ENCODE measurements around the gene AP1G2. TPM values are rescaled to one million over a fixed set of nuclear protein-coding genes. Genes with fewer than 3 reads are reported as not detected.

The AP1G2 gene
- total RNA-seq, 1 experiment from 2014 or later: 160 TPM

DNA sequence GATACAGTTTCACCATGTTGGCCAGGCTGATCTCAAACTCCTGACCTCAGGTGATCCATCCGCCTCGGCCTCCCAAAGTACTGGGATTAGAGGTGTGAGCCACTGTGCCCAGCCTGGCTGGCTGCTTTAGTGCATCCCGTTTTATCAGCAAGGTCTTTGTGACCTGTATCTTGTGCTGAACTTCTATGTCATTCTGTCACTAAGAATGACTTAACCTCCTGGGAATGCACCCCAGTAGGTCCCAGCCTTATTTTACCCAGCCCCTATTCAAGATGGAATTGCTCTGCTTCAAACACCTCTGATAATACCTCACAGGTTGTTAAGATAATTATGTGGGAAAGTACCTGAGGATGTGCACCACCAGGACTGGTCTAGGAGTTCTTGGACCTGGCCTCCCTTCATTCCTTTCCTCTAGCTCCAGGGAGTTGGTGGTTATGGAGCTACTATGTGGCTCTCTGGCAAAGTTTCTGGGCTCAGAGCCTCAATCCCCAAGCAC lies 37.1 kb upstream of the AP1G2 start:
- Histone ChIP-seq H3K36me3 (ENCODE audit: control insufficient read depth, insufficient read depth, low read length) (no peaks in the 10 kb centered on the region), H3K4me3 (ENCODE audit: low read depth, low read length) (no peak overlapping the region), H3K9me3 (no peaks in the 10 kb centered on the region), H3K27me3 (replicated peaks; ENCODE audit: control insufficient read depth, insufficient read depth, low read length) (no peaks in the 10 kb centered on the region), H3K4me1 (peaks cover 3% of the 10 kb centered on the region; the same call in 1 of the 2 replicates)
- Mint-ChIP-seq H3K4me1 (ENCODE audit: low read depth, unreplicated experiment) (no peaks in the 10 kb centered on the region), H3K9me3 (ENCODE audit: unreplicated experiment) (peaks cover 12% of the 10 kb centered on the region), H3K4me3 (ENCODE audit: unreplicated experiment) (no peak overlapping the region), H3K36me3 (ENCODE audit: insufficient read depth, unreplicated experiment) (no peaks in the 10 kb centered on the region), H3K27ac (ENCODE audit: unreplicated experiment) (no peak overlapping the region), H3K27me3 (ENCODE audit: insufficient read depth, unreplicated experiment) (no peaks in the 10 kb centered on the region)
- TF ChIP-seq, protein P1, sequence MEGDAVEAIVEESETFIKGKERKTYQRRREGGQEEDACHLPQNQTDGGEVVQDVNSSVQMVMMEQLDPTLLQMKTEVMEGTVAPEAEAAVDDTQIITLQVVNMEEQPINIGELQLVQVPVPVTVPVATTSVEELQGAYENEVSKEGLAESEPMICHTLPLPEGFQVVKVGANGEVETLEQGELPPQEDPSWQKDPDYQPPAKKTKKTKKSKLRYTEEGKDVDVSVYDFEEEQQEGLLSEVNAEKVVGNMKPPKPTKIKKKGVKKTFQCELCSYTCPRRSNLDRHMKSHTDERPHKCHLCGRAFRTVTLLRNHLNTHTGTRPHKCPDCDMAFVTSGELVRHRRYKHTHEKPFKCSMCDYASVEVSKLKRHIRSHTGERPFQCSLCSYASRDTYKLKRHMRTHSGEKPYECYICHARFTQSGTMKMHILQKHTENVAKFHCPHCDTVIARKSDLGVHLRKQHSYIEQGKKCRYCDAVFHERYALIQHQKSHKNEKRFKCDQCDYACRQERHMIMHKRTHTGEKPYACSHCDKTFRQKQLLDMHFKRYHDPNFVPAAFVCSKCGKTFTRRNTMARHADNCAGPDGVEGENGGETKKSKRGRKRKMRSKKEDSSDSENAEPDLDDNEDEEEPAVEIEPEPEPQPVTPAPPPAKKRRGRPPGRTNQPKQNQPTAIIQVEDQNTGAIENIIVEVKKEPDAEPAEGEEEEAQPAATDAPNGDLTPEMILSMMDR (IDR thresholded peaks at IDR 0.05; ENCODE audit: insufficient read depth in 1 of 2, low read depth in 1 of 2, low read length in 1 of 2, severe bottlenecking in 1 of 2, unreplicated experiment in 1 of 2): no peak
- ChIA-PET CTCF (interaction anchor here (1.4 kb wide), 1 partner anchor 27 kb away, joined by 3 read pairs; no protein-coding TSS in a partner anchor), POLR2A (no interaction called here)
- intact Hi-C loops (cut with micrococcal nuclease; ENCODE audit: unreplicated experiment): no loop called here
- no TSS peak for BruUV-seq (replicated peaks)
- DNase-seq: no peak

GRCh38 chr14:23604148-23604547 lies 36.6 kb upstream of the AP1G2 start:
- Mint-ChIP-seq H3K9me3 (ENCODE audit: unreplicated experiment) (peaks cover 8% of the 10 kb centered on the region), H3K4me1 (ENCODE audit: low read depth, unreplicated experiment) (no peaks in the 10 kb centered on the region), H3K4me3 (ENCODE audit: unreplicated experiment) (no peak overlapping the region), H3K27me3 (ENCODE audit: insufficient read depth, unreplicated experiment) (no peaks in the 10 kb centered on the region), H3K36me3 (ENCODE audit: insufficient read depth, unreplicated experiment) (no peaks in the 10 kb centered on the region), H3K27ac (ENCODE audit: unreplicated experiment) (no peak overlapping the region)
- TF ChIP-seq, protein P1 (IDR thresholded peaks at IDR 0.05; ENCODE audit: insufficient read depth in 1 of 2, low read depth in 1 of 2, low read length in 1 of 2, severe bottlenecking in 1 of 2, unreplicated experiment in 1 of 2): no peak
- Histone ChIP-seq H3K27me3 (replicated peaks; ENCODE audit: control insufficient read depth, insufficient read depth, low read length) (no peaks in the 10 kb centered on the region), H3K4me1 (peaks cover 3% of the 10 kb centered on the region; the same call in 1 of the 2 replicates), H3K36me3 (ENCODE audit: control insufficient read depth, insufficient read depth, low read length) (no peaks in the 10 kb centered on the region), H3K9me3 (no peaks in the 10 kb centered on the region), H3K4me3 (ENCODE audit: low read depth, low read length) (no peak overlapping the region)
- ChIA-PET CTCF (no interaction called here), POLR2A (no interaction called here)
- no TSS peak for BruUV-seq (replicated peaks)
- intact Hi-C loops (cut with micrococcal nuclease; ENCODE audit: unreplicated experiment): no loop called here
- no peak for DNase-seq

- Mint-ChIP-seq H3K4me3 (ENCODE audit: unreplicated experiment) (no peak overlapping the region), H3K36me3 (ENCODE audit: insufficient read depth, unreplicated experiment) (no peaks in the 10 kb centered on the region), H3K4me1 (ENCODE audit: low read depth, unreplicated experiment) (no peaks in the 10 kb centered on the region), H3K27me3 (ENCODE audit: insufficient read depth, unreplicated experiment) (no peaks in the 10 kb centered on the region), H3K9me3 (ENCODE audit: unreplicated experiment) (no peaks in the 10 kb centered on the region), H3K27ac (ENCODE audit: unreplicated experiment) (no peak overlapping the region)
- ChIA-PET CTCF (interaction anchor here (1.0 kb wide), 1 partner anchor 14 kb away, joined by 3 read pairs; no protein-coding TSS in a partner anchor), POLR2A (no interaction called here)
- Histone ChIP-seq H3K36me3 (ENCODE audit: control insufficient read depth, insufficient read depth, low read length) (no peaks in the 10 kb centered on the region), H3K27me3 (replicated peaks; ENCODE audit: control insufficient read depth, insufficient read depth, low read length) (no peaks in the 10 kb centered on the region), H3K4me1 (peaks cover 3% of the 10 kb centered on the region; the same call in 1 of the 2 replicates), H3K9me3 (no peaks in the 10 kb centered on the region), H3K4me3 (ENCODE audit: low read depth, low read length) (no peak overlapping the region)
- TF ChIP-seq, protein P1 (IDR thresholded peaks at IDR 0.05; ENCODE audit: insufficient read depth in 1 of 2, low read depth in 1 of 2, low read length in 1 of 2, severe bottlenecking in 1 of 2, unreplicated experiment in 1 of 2): no peak
- intact Hi-C loops (cut with micrococcal nuclease; ENCODE audit: unreplicated experiment): no loop called here
- DNase-seq: no peak
- no TSS peak for BruUV-seq (replicated peaks)
These were observed 35.5 kb upstream of the AP1G2 start for GRCh38 chr14:23603103-23603502.

Data from Caco-2 (cell line).